Spleen (tissue), 11 donors: Measurements from ENCODE around the gene RBFOX1. TPM values are rescaled to one million over a fixed set of nuclear protein-coding genes. Genes with fewer than 3 reads are reported as not detected.

Source experiments
- DNase-seq: peaks from one replicate; pipeline ENCODE4 v3.0.0-alpha.2; 2020
- H3K27ac ChIP-seq, 8 donors: fragments of 200-600 bp; sonication (generic) in 7 of 8; 1 replicate in 4 of 8; 2 replicates in 4 of 8; pipeline versions ENCODE4 v1.5.0 to v1.8.0; 2016 to 2021; ENCODE audit warnings: inconsistent platforms in 4 of 8, mild to moderate bottlenecking in 4 of 8, moderate library complexity in 1 of 8
- H3K27me3 ChIP-seq, 7 donors: fragments of 200-600 bp; sonication (generic) in 6 of 7; replicated peaks in 1 of 7; 1 replicate in 4 of 7; 2 replicates in 3 of 7; pipeline versions ENCODE4 v1.5.0 to v1.8.0; 2016 to 2021; ENCODE audit warnings: inconsistent platforms in 3 of 7, mild to moderate bottlenecking in 1 of 7
- H3K36me3 ChIP-seq, 6 donors: fragments of 200-600 bp; sonication (generic) in 5 of 6; 1 replicate in 4 of 6; 2 replicates in 2 of 6; pipeline versions ENCODE4 v1.5.0 to v1.8.0; 2016 to 2021; ENCODE audit warnings: inconsistent platforms in 2 of 6
- H3K4me1 ChIP-seq, 6 donors: fragments of 200-600 bp; sonication (generic) in 5 of 6; 1 replicate in 3 of 6; 2 replicates in 3 of 6; pipeline versions ENCODE4 v1.5.0 to v1.8.0; 2016 to 2021; ENCODE audit warnings: inconsistent platforms in 3 of 6
- H3K4me3 ChIP-seq, 8 donors: fragments of 200-600 bp; sonication (generic) in 7 of 8; 1 replicate in 4 of 8; 2 replicates in 4 of 8; pipeline versions ENCODE4 v1.5.0 to v1.8.0; 2016 to 2021; ENCODE audit warnings: inconsistent platforms in 4 of 8, mild to moderate bottlenecking in 4 of 8, moderate library complexity in 2 of 8
- H3K9me3 ChIP-seq, 8 donors: fragments of 200-600 bp; sonication (generic) in 7 of 8; 1 replicate in 4 of 8; 2 replicates in 4 of 8; pipeline versions ENCODE4 v1.5.0 to v1.8.0; 2016 to 2021; ENCODE audit warnings: inconsistent platforms in 4 of 8
- CTCF ChIP-seq, 11 experiments: fragments of 200-600 bp in 7 of 11; fragments of 450-650 bp in 4 of 11; sonication (generic) in 4 of 11; IDR thresholded peaks in 8 of 11; conservative IDR thresholded peaks in 3 of 11; 1 replicate in 7 of 11; 2 replicates in 4 of 11; pipeline versions ENCODE4 v1.4.0 to v1.8.0; 2016 to 2021; ENCODE audit warnings: antibody characterized with exemption in 11 of 11, inconsistent platforms in 4 of 11, mild to moderate bottlenecking in 1 of 11
- POLR2A ChIP-seq, 3 donors: fragments of 450-650 bp; IDR thresholded peaks; one replicate each; pipeline ENCODE4 v1.5.1; 2017; ENCODE audit warnings: antibody characterized with exemption in 3 of 3, mild to moderate bottlenecking in 1 of 3
- POLR2AphosphoS5 ChIP-seq, 3 donors: sonication (generic); formaldehyde crosslinking; IDR thresholded peaks; one replicate each; pipeline ENCODE4 v1.5.1; 2017; ENCODE audit warnings: antibody characterized with exemption in 3 of 3
- WGBS, 5 donors: extraction: QIAGEN DNeasy Blood & Tissue Kit in 3 of 5; methylation state at CpG; one replicate each; pipeline versions ENCODE4 v1.1.5 to v1.1.7; 2013 to 2018; 5-methylcytosine and 5-hydroxymethylcytosine counted together
- intact Hi-C: fragments of 100-400 bp; cut with DNase I; formaldehyde crosslinking; loops from one replicate; pipeline ENCODE4 v1.15.0; 2023; ENCODE audit warnings: low total_unique reads
- polyA plus RNA-seq, 3 donors: library from polyadenylated mRNA; stranded (reverse); fragments of 200-250 nt; gene quantifications; one replicate each; pipeline ENCODE4 v1.2.1, GENCODE V29; 2013
- total RNA-seq, 7 donors: library from RNA; depleted of rRNA in 3 of 7; stranded (reverse); fragments of >200 nt in 3 of 7; fragmentation: NEBNext Ultra II Directional in 4 of 7; extraction: Animal tissue kit (Norgen Biotek cat#: 25700) in 4 of 7; gene quantifications; one replicate each; pipeline versions ENCODE4 v1.1.0 to v1.2.1, GENCODE V29; 2016 to 2021
- donor health status: healthy with polysubstance abuse.
- donor health status: DM: no; HTN: no; CAD: no; lungs with moderate emphysema.
- donor health status: DM: no; HTN: no; CAD: no.
- donor health status: Bipolar disorder and iron deficiency.
- donor health status: healthy.
- donor health status: DM: no; HTN: no; CAD: no.
- donor health status: DM: yes; HTN: yes; CAD: no.

Gene RBFOX1
- total and polyA plus RNA-seq, 10 donors = 0.07 to 0.13 TPM; not detected in 8

GRCh38 chr16:7335991-7336634 is 3.5 kb downstream of the RBFOX1 start:
- no peaks in the 10 kb centered on the region for H3K36me3 ChIP-seq
- no peaks in the 10 kb centered on the region for H3K27me3 ChIP-seq
- no peak for DNase-seq
- no peak for TF ChIP-seq POLR2A (IDR thresholded peaks at IDR 0.05)
- no peak for TF ChIP-seq POLR2AphosphoS5 (IDR thresholded peaks at IDR 0.05)
- no peak for TF ChIP-seq CTCF (IDR thresholded peaks at IDR 0.05 in 8 of 11, conservative IDR thresholded peaks at IDR 0.05 in 3 of 11)
- H3K9me3 ChIP-seq = peaks cover 0 to 4% (median 0%) of the 10 kb centered on the region in 8 donors
- H3K27ac ChIP-seq = no peak overlapping the region
- H3K4me1 ChIP-seq = no peaks in the 10 kb centered on the region
- intact Hi-C loops = no loop called here
- 67 to 79% (median 78%) methylated on average over 3 of the region's 3 CpGs for WGBS, 5 donors
- H3K4me3 ChIP-seq = no peak overlapping the region

GRCh38 chr16:7336742-7337141 is 4.1 kb downstream of the RBFOX1 start:
- no peaks in the 10 kb centered on the region for H3K36me3 ChIP-seq
- TF ChIP-seq CTCF (IDR thresholded peaks at IDR 0.05 in 8 of 11, conservative IDR thresholded peaks at IDR 0.05 in 3 of 11) (no peak), POLR2AphosphoS5 (IDR thresholded peaks at IDR 0.05) (no peak), POLR2A (IDR thresholded peaks at IDR 0.05) (no peak)
- DNase-seq = no peak
- no peaks in the 10 kb centered on the region for H3K27me3 ChIP-seq
- 48 to 72% (median 56%) methylated on average over 1 of the region's 1 CpG for WGBS, 5 donors
- H3K27ac ChIP-seq = no peak overlapping the region
- no peak overlapping the region for H3K4me3 ChIP-seq
- intact Hi-C loops = no loop called here
- H3K4me1 ChIP-seq = no peaks in the 10 kb centered on the region
- H3K9me3 ChIP-seq = peaks cover 0 to 4% (median 0%) of the 10 kb centered on the region in 8 donors

GRCh38 chr16:7338826-7339225 is 6.2 kb downstream of the RBFOX1 start:
- Histone ChIP-seq H3K36me3 (no peaks in the 10 kb centered on the region), H3K4me3 (no peak overlapping the region), H3K27ac (no peak overlapping the region), H3K27me3 (no peaks in the 10 kb centered on the region), H3K9me3 (peaks cover 0 to 4% (median 0%) of the 10 kb centered on the region in 8 donors), H3K4me1 (no peaks in the 10 kb centered on the region)
- TF ChIP-seq POLR2AphosphoS5 (IDR thresholded peaks at IDR 0.05) = no peak
- TF ChIP-seq CTCF (IDR thresholded peaks at IDR 0.05 in 8 of 11, conservative IDR thresholded peaks at IDR 0.05 in 3 of 11) = no peak
- TF ChIP-seq POLR2A (IDR thresholded peaks at IDR 0.05) = no peak
- intact Hi-C loops = no loop called here
- 74 to 86% (median 79%) methylated on average over 4 of the region's 4 CpGs for WGBS, 5 donors
- no peak for DNase-seq

GRCh38 chr16:7339700-7340099 is 7.1 kb downstream of the RBFOX1 start:
- TF ChIP-seq POLR2AphosphoS5 (IDR thresholded peaks at IDR 0.05) = no peak
- no peak for TF ChIP-seq POLR2A (IDR thresholded peaks at IDR 0.05)
- no peak for TF ChIP-seq CTCF (IDR thresholded peaks at IDR 0.05 in 8 of 11, conservative IDR thresholded peaks at IDR 0.05 in 3 of 11)
- Histone ChIP-seq H3K4me3 (no peak overlapping the region), H3K27ac (no peak overlapping the region), H3K4me1 (no peaks in the 10 kb centered on the region), H3K9me3 (peaks cover 0 to 4% (median 0%) of the 10 kb centered on the region in 8 donors), H3K27me3 (no peaks in the 10 kb centered on the region), H3K36me3 (no peaks in the 10 kb centered on the region)
- no peak for DNase-seq
- intact Hi-C loops = no loop called here
- 90 to 100% (median 94%) methylated on average over 1 of the region's 1 CpG for WGBS, 5 donors
